Lung (tissue), 12 donors: ENCODE results near the gene VPS13D. TPM values are rescaled to one million over a fixed set of nuclear protein-coding genes. Genes with fewer than 3 reads are reported as not detected.

Source experiments
- ATAC-seq: fragments of 200-7000 bp; cut with Tn5 transposase; one replicate; pipeline ENCODE4 v1.9.1; 2020; ENCODE audit warnings: moderate number of reproducible peaks; ENCODE audit not compliant: insufficient read depth, low FRiP score
- DNase-seq, 3 donors: peaks; one replicate each; pipeline ENCODE4 v3.0.0-alpha.2; 2013 to 2017
- H3K27ac ChIP-seq, 2 donors: one replicate each; pipeline ENCODE4 v1.5.1; 2013; ENCODE audit warnings: mild to moderate bottlenecking in 2 of 2, moderate library complexity in 2 of 2, control low read depth in 1 of 2, inconsistent platforms in 1 of 2, low read depth in 1 of 2, low read length in 1 of 2
- H3K27me3 ChIP-seq, 3 donors: one replicate each; pipeline ENCODE4 v1.5.1; 2013; ENCODE audit warnings: low read length in 2 of 3; ENCODE audit not compliant: control insufficient read depth in 3 of 3, insufficient read depth in 3 of 3
- H3K36me3 ChIP-seq, 4 donors: one replicate each; pipeline ENCODE4 v1.5.1; 2013; ENCODE audit warnings: low read length in 4 of 4, mild to moderate bottlenecking in 1 of 4, moderate library complexity in 1 of 4; ENCODE audit not compliant: control insufficient read depth in 4 of 4, insufficient read depth in 4 of 4
- H3K4me1 ChIP-seq, 5 donors: one replicate each; pipeline ENCODE4 v1.5.1; 2013; ENCODE audit warnings: low read length in 5 of 5, mild to moderate bottlenecking in 2 of 5, moderate library complexity in 1 of 5; ENCODE audit not compliant: control insufficient read depth in 5 of 5, insufficient read depth in 5 of 5
- H3K4me3 ChIP-seq: one replicate; pipeline ENCODE4 v1.5.1; 2013; ENCODE audit warnings: mild to moderate bottlenecking, control low read depth, moderate library complexity
- H3K9ac ChIP-seq, 2 donors: one replicate each; pipeline ENCODE4 v1.5.1; 2013; ENCODE audit warnings: low read length in 2 of 2, control low read depth in 1 of 2; ENCODE audit not compliant: insufficient read depth in 1 of 2
- H3K9me3 ChIP-seq, 4 donors: one replicate each; pipeline ENCODE4 v1.5.1; 2013; ENCODE audit warnings: low read length in 3 of 4, mild to moderate bottlenecking in 1 of 4, moderate library complexity in 1 of 4; ENCODE audit not compliant: control insufficient read depth in 4 of 4, insufficient read depth in 3 of 4
- WGBS, 2 donors: extraction: QIAGEN DNeasy Blood & Tissue Kit; methylation state at CpG; one replicate each; pipeline ENCODE4 v1.1.7; 2013; 5-methylcytosine and 5-hydroxymethylcytosine counted together
- polyA plus RNA-seq, 2 donors: library from polyadenylated mRNA; stranded (reverse); fragments of 200-250 nt; gene quantifications; one replicate each; pipeline ENCODE4 v1.2.1, GENCODE V29; 2013
- total RNA-seq, 2 donors: library from RNA; depleted of rRNA in 1 of 2; stranded (reverse); fragments of >200 nt in 1 of 2; gene quantifications; one replicate each; pipeline ENCODE4 v1.2.1, GENCODE V29; 2014 to 2021
- TF ChIP-seq, protein P1 (sequence below): IDR thresholded peaks from 2 replicates; pipeline ENCODE4 v1.5.1; 2012; ENCODE audit warnings: mild to moderate bottlenecking; ENCODE audit errors: control extremely low read depth, extremely low read depth
- donor health status: control.
- donor health status: control.
- donor health status: Bipolar disorder and iron deficiency.
- donor health status: healthy.
- donor health status: DM: yes; HTN: yes; CAD: no.

Gene VPS13D
- total and polyA plus RNA-seq, 4 donors = 18.4 to 76.0 (median 37.5) TPM

DNA sequence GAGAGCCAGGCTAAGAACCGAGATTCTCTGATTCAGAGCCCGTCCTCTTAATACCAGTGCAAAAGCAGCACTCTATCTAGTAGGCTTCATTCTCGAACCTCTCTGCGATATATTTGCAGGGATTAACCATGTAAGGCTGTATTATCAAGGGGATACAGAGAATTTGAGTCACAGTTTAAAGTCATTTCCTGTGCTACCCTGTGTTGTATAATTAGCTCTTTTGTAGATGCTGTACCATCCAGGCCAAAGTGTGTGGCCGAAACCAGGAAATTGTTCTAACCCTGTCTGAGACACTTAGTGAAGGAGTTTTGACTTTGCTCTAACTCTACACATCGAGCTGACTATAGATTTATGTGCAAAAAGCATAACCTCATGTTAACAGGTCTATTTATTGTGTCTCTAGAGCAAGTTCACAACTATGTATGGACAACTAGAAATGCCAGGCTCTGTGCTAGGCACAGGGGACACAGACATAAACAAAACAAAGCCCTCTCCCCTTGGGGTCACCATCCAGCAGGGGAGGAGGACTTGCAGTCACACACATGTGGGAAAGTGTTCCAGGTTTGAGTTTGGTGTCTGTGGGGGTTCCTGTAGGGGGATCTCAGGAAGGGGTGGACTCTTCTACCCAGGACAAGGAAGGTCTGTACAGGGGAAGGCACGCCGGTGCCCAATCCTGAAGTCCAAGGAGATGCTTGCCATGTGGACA is 206.0 kb downstream of the VPS13D start:
- TF ChIP-seq, protein P1, sequence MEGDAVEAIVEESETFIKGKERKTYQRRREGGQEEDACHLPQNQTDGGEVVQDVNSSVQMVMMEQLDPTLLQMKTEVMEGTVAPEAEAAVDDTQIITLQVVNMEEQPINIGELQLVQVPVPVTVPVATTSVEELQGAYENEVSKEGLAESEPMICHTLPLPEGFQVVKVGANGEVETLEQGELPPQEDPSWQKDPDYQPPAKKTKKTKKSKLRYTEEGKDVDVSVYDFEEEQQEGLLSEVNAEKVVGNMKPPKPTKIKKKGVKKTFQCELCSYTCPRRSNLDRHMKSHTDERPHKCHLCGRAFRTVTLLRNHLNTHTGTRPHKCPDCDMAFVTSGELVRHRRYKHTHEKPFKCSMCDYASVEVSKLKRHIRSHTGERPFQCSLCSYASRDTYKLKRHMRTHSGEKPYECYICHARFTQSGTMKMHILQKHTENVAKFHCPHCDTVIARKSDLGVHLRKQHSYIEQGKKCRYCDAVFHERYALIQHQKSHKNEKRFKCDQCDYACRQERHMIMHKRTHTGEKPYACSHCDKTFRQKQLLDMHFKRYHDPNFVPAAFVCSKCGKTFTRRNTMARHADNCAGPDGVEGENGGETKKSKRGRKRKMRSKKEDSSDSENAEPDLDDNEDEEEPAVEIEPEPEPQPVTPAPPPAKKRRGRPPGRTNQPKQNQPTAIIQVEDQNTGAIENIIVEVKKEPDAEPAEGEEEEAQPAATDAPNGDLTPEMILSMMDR = no peak
- 53 to 56% methylated on average over 8 of the region's 8 CpGs for WGBS, 2 donors
- Histone ChIP-seq H3K36me3 (peaks cover 0 to 4% (median 0%) of the 10 kb centered on the region in 4 donors), H3K4me1 (peaks cover 12 to 34% (median 25%) of the 10 kb centered on the region in 5 donors), H3K27ac (peak overlapping the region; percentile 8 to 59), H3K9me3 (no peaks in the 10 kb centered on the region), H3K4me3 (no peak overlapping the region), H3K9ac (no peak overlapping the region), H3K27me3 (no peaks in the 10 kb centered on the region)
- no peak for ATAC-seq
- DNase-seq = peak in 1 of 3 donors; percentile 39

- TF ChIP-seq, protein P1 = no peak
- Histone ChIP-seq H3K9ac (no peak overlapping the region), H3K27me3 (no peaks in the 10 kb centered on the region), H3K27ac (peak overlapping the region in 1 of 2 donors; percentile 8), H3K36me3 (peaks cover 0 to 4% (median 0%) of the 10 kb centered on the region in 4 donors), H3K9me3 (no peaks in the 10 kb centered on the region), H3K4me1 (peaks cover 12 to 35% (median 25%) of the 10 kb centered on the region in 5 donors), H3K4me3 (no peak overlapping the region)
- 74 to 84% methylated on average over 2 of the region's 2 CpGs for WGBS, 2 donors
- ATAC-seq = no peak
- DNase-seq = no peak
These were observed 206.5 kb downstream of the VPS13D start for GRCh38 chr1:12436345-12436658.

- DNase-seq = no peak
- TF ChIP-seq, protein P1 = no peak
- H3K27me3 ChIP-seq = no peaks in the 10 kb centered on the region
- no peak overlapping the region for H3K9ac ChIP-seq
- no peak overlapping the region for H3K4me3 ChIP-seq
- no peak for ATAC-seq
- H3K36me3 ChIP-seq = peaks cover 0 to 4% (median 0%) of the 10 kb centered on the region in 4 donors
- H3K9me3 ChIP-seq = no peaks in the 10 kb centered on the region
- H3K27ac ChIP-seq = no peak overlapping the region
- 93 to 94% methylated on average over 12 of the region's 12 CpGs for WGBS, 2 donors
- H3K4me1 ChIP-seq = peaks cover 12 to 38% (median 23%) of the 10 kb centered on the region in 5 donors
These were observed 207.2 kb downstream of the VPS13D start for GRCh38 chr1:12436817-12437599.
